Neural cell (in vitro differentiated cells): Measurements from ENCODE around the gene NPTN. TPM values are rescaled to one million over a fixed set of nuclear protein-coding genes. Genes with fewer than 3 reads are reported as not detected.

Source experiments
- H2AFZ ChIP-seq: fragments of 200-600, 300-800 bp; sonication (generic), shearing (Covaris generic); 2 replicates; pipeline ENCODE4 v1.6.0; 2014; ENCODE audit warnings: low read depth, mild to moderate bottlenecking, antibody characterized with exemption, low read length, moderate library complexity
- H3F3A ChIP-seq: fragments of 200-600 bp; shearing (Covaris generic); 2 replicates; pipeline ENCODE4 v1.6.1; 2016; ENCODE audit warnings: mild to moderate bottlenecking, moderate library complexity, mixed read lengths, antibody characterized with exemption, low read length; ENCODE audit not compliant: insufficient read depth, poor library complexity, severe bottlenecking
- H3K27ac ChIP-seq: fragments of 200-600, 300-800 bp; sonication (generic), shearing (Covaris generic); 2 replicates; pipeline ENCODE4 v1.5.1; 2014; ENCODE audit warnings: mild to moderate bottlenecking, low read length, moderate library complexity
- H3K27me3 ChIP-seq: fragments of 300-800, 200-600 bp; sonication (generic), shearing (Covaris generic); 2 replicates; pipeline ENCODE4 v1.6.0; 2014; ENCODE audit warnings: mild to moderate bottlenecking, low read depth, low read length, moderate library complexity; ENCODE audit not compliant: insufficient read depth
- H3K36me3 ChIP-seq: fragments of 300-800, 200-600 bp; sonication (generic), shearing (Covaris generic); 2 replicates; pipeline ENCODE4 v1.5.1; 2014; ENCODE audit warnings: mild to moderate bottlenecking, antibody characterized with exemption, low read length, moderate library complexity; ENCODE audit not compliant: insufficient read depth
- H3K4me2 ChIP-seq: fragments of 300-800, 200-600 bp; sonication (generic), shearing (Covaris generic); 2 replicates; pipeline ENCODE4 v1.6.0; 2014; ENCODE audit warnings: mild to moderate bottlenecking, low read length
- H3K4me3 ChIP-seq: fragments of 300-800, 200-600 bp; sonication (generic), shearing (Covaris generic); 2 replicates; pipeline ENCODE4 v1.5.1; 2014; ENCODE audit warnings: mild to moderate bottlenecking, low read length, moderate library complexity
- H3K79me2 ChIP-seq: fragments of 200-600 bp; shearing (Covaris generic); replicated peaks from 2 replicates; pipeline ENCODE4 v1.6.0; 2014; ENCODE audit warnings: mild to moderate bottlenecking, low read length, moderate library complexity; ENCODE audit not compliant: insufficient read depth
- H3K9ac ChIP-seq: fragments of 300-800, 200-600 bp; sonication (generic), shearing (Covaris generic); 2 replicates; pipeline ENCODE4 v1.6.1; 2016; ENCODE audit warnings: mild to moderate bottlenecking, low read length, mixed read lengths
- H3K9me2 ChIP-seq: fragments of 200-600 bp; shearing (Covaris generic); 2 replicates; pipeline ENCODE4 v1.6.1; 2016; ENCODE audit warnings: mild to moderate bottlenecking, low read length, mixed read lengths; ENCODE audit not compliant: insufficient read depth
- H3K9me3 ChIP-seq: fragments of 200-600, 300-800 bp; sonication (generic), shearing (Covaris generic); 2 replicates; pipeline ENCODE4 v1.6.1; 2016; ENCODE audit warnings: mild to moderate bottlenecking, mixed run types, low read length, moderate library complexity, mixed read lengths
- H4K20me1 ChIP-seq: fragments of 200-600 bp; shearing (Covaris generic); 2 replicates; pipeline ENCODE4 v1.6.1; 2016; ENCODE audit warnings: mild to moderate bottlenecking, mixed run types; ENCODE audit not compliant: insufficient read depth
- EP300 ChIP-seq: fragments of 450-650 bp; conservative IDR thresholded peaks from 2 replicates; pipeline ENCODE4 v1.6.1; 2014; ENCODE audit warnings: antibody characterized with exemption, mild to moderate bottlenecking, moderate library complexity; ENCODE audit not compliant: poor library complexity, severe bottlenecking
- EZH2 ChIP-seq: fragments of 200-600, 300-800 bp; shearing (Covaris generic), sonication (generic); IDR thresholded peaks from 2 replicates; pipeline ENCODE4 v1.6.1; 2014; ENCODE audit warnings: antibody characterized with exemption, low read length, borderline replicate concordance, mild to moderate bottlenecking; ENCODE audit not compliant: insufficient read depth, poor library complexity, severe bottlenecking
- MXI1 ChIP-seq: fragments of 450-650 bp; conservative IDR thresholded peaks from 2 replicates; pipeline ENCODE4 v1.6.1; 2014; ENCODE audit warnings: antibody characterized with exemption, mild to moderate bottlenecking; ENCODE audit not compliant: poor library complexity, severe bottlenecking
- POLR2AphosphoS5 ChIP-seq: IDR thresholded peaks from 2 replicates; pipeline ENCODE4 v1.6.1; 2012
- RAD21 ChIP-seq: fragments of 450-650 bp; conservative IDR thresholded peaks from 2 replicates; pipeline ENCODE4 v1.6.1; 2014; ENCODE audit warnings: antibody characterized with exemption, mild to moderate bottlenecking, moderate library complexity
- REST ChIP-seq: IDR thresholded peaks from 2 replicates; pipeline ENCODE4 v1.6.1; 2012; ENCODE audit warnings: borderline replicate concordance
- SMC3 ChIP-seq: fragments of 450-650 bp; conservative IDR thresholded peaks from 2 replicates; pipeline ENCODE4 v1.6.1; 2014; ENCODE audit warnings: antibody characterized with exemption, mild to moderate bottlenecking, moderate library complexity; ENCODE audit not compliant: poor library complexity
- TAF1 ChIP-seq: IDR thresholded peaks from 2 replicates; pipeline ENCODE4 v1.6.1; 2012; ENCODE audit warnings: low read depth
- polyA plus RNA-seq: library from polyadenylated mRNA; depleted of rRNA; stranded (reverse); fragments of >200 nt; gene quantifications from 2 replicates; pipeline ENCODE4 v1.2.3, GENCODE V29; 2014
- TF ChIP-seq, protein P1 (sequence below): fragments of 450-650 bp; IDR thresholded peaks from 2 replicates; pipeline ENCODE4 v1.5.1; 2014; ENCODE audit warnings: antibody characterized with exemption, mild to moderate bottlenecking, moderate library complexity; ENCODE audit not compliant: poor library complexity, severe bottlenecking

NPTN gene
- polyA plus RNA-seq, 1 donor from 2014 or later, result 237 TPM

DNA sequence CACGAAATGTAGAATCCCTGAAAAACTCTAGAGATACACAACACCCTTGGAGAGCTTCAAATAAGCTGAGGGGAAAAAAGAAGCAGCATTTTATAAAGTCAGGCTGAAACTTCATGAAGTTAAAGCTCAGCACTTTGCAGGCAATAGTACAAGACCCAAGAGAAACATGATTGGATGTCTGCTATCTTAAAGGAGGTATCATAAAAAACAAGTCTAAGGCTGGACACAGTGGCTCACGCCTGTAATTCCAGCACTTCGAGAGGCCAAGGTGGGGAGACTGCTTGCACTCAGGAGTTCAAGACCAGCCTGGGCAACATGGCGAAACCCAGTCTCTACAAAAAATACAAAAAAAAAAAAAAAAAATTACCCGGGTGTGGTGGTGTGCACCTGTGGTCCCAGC, 42.9 kb downstream of the NPTN start:
- Histone ChIP-seq H3K9me2 (no peaks in the 10 kb centered on the region), H3K4me3 (no peak overlapping the region), H3K27ac (no peak overlapping the region), H3K36me3 (peaks cover 9% of the 10 kb centered on the region), H3K79me2 (peaks cover 7% of the 10 kb centered on the region), H3K9ac (no peak overlapping the region), H3K9me3 (no peaks in the 10 kb centered on the region), H4K20me1 (no peaks in the 10 kb centered on the region), H2AFZ (no peak overlapping the region), H3K4me2 (no peak overlapping the region), H3K27me3 (no peaks in the 10 kb centered on the region), H3F3A (no peaks in the 10 kb centered on the region)
- TF ChIP-seq POLR2AphosphoS5 (no peak), RAD21 (no peak), MXI1 (no peak), EZH2 (no peak), TAF1 (no peak), SMC3 (no peak), EP300 (no peak)
- TF ChIP-seq, protein P1, sequence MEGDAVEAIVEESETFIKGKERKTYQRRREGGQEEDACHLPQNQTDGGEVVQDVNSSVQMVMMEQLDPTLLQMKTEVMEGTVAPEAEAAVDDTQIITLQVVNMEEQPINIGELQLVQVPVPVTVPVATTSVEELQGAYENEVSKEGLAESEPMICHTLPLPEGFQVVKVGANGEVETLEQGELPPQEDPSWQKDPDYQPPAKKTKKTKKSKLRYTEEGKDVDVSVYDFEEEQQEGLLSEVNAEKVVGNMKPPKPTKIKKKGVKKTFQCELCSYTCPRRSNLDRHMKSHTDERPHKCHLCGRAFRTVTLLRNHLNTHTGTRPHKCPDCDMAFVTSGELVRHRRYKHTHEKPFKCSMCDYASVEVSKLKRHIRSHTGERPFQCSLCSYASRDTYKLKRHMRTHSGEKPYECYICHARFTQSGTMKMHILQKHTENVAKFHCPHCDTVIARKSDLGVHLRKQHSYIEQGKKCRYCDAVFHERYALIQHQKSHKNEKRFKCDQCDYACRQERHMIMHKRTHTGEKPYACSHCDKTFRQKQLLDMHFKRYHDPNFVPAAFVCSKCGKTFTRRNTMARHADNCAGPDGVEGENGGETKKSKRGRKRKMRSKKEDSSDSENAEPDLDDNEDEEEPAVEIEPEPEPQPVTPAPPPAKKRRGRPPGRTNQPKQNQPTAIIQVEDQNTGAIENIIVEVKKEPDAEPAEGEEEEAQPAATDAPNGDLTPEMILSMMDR, result no peak

DNA sequence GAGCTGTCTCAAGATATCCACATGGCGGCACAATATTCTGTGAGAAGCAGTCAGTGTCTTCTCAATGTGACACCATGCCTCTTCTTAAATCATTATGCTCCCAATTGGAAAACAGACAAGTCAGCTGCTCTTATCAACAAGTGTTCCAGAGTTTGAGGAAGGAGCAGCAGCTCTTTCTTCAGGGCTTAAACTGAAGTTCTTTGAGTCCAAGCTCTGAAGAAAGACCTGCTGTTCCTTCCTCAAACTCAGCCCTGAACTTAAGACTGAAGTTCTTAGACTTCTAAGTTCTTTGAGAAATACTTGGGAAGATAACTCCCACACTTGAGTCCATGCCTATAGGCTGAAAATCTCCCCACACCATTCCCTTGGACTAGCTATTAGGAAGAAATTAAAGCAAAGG, 43.4 kb downstream of the NPTN start:
- Histone ChIP-seq H3K36me3 (peaks cover 9% of the 10 kb centered on the region), H3K27me3 (no peaks in the 10 kb centered on the region), H3K9me2 (no peaks in the 10 kb centered on the region), H3K9me3 (no peaks in the 10 kb centered on the region), H3F3A (no peaks in the 10 kb centered on the region), H3K79me2 (peaks cover 7% of the 10 kb centered on the region), H3K27ac (no peak overlapping the region), H4K20me1 (no peaks in the 10 kb centered on the region), H3K4me2 (no peak overlapping the region), H3K4me3 (no peak overlapping the region), H2AFZ (no peak overlapping the region), H3K9ac (no peak overlapping the region)
- no peak for TF ChIP-seq MXI1
- no peak for TF ChIP-seq RAD21
- no peak for TF ChIP-seq EZH2
- TF ChIP-seq EP300, result no peak
- TF ChIP-seq, protein P1, result no peak
- no peak for TF ChIP-seq POLR2AphosphoS5
- TF ChIP-seq SMC3, result no peak
- TF ChIP-seq TAF1, result no peak
- no peak for TF ChIP-seq REST
